Activated gamma-delta T cell treated with anti-CD3 and anti-CD28 coated beads, Interleukin-2, amount 50 U/mL, for 16 hours (primary cell): ENCODE data around the gene C19orf12.
"Not testable (repeated sequence)": the region's sequence is repeated elsewhere in the genome, so short reads cannot be mapped to it uniquely, and the experiment has no call there.

ENCODE experiments used
- DNase-seq: peaks from one replicate; pipeline ENCODE4 v3.0.0-alpha.2; 2020; ENCODE audit warnings: low read depth

C19orf12 gene

GRCh38 chr19:29727906-29728305 is 12.8 kb upstream of the C19orf12 start:
- DNase-seq: no peak

DNA sequence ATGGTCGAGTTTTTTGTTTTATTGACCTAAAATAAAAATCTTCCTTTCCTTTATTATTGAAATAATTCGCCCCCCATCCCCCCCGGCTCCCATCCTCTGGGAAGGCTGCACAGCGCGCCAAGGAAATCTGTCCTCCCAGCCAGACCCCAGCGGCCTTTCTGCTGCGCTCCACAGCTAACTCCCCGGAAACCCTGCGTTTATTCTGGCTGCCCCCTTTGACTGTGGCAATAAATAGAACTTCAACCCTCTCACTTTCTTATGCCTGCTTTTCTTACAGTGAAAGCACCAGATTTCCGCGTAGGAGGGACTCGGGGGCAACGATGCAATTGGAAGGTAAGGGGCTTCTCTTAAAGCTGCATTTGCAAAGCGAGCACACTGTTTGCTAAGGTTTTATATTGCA is 9.7 kb upstream of the C19orf12 start:
- no peak for DNase-seq

GRCh38 chr19:29724102-29724641 is 9.1 kb upstream of the C19orf12 start:
- peak; percentile 8 for DNase-seq

DNA sequence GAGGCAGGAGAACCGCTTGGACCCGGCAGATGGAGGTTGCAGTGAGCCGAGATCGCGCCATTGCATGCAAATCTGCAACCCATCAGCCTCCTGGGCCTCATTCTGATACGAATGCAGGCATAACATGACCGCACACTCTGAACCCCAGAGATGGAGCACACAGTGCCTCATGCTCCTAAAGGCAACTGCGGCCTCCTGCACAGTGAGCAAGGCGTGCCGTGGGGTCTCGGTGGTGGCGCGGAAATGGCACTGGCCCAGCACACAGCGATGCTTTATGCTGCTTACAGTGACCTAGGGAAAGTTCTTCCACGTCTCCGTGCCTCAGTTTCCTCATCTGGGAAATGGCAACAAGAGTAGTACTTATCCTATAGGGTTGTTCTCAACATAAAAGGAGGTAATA is 2.0 kb upstream of the C19orf12 start:
- DNase-seq: no peak

DNA sequence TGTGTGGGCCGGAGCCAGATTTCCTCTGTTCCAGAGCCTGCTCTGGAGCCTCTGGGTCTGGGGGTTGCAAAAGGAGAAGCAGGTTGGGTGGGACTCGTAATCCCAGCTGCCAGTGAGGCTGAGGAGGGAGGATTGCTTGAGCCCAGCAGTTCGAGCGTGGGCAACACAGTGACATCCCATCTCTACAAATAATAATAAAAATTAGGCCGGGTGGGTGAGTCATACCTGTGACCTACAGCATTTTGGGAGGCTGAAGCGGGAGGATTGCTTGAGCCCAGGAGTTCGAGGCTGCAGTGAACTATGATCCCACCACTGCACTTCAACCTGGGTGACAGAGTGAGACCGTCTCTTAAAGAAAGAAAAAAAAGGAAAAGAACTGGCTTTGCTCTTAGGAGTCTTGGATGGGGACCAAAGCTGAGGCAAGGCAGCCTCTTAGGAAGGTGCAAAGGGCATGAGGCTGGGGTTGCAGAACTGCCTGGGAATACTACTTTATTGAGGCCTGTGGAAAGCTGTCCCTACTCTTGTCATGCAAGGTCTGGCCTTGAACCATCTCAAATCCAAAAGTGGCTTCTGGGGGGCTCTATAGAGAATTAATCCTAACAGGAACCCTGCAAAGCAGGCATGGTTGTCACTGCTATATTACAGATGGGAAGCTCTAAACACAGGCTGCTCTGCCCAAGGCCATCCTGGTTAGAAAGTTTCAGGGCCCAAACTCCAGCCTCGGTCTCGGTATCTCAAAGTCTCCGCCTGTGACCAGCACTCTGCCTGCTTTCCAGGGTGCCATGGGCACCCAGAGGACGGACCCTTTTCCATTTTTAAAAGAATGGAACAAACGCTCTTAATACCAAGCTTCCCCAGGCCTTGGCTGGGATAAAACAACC is 880 bp upstream of the C19orf12 start:
- DNase-seq: no peak

GRCh38 chr19:29714371-29714952 is 599 bp downstream of the C19orf12 start:
- DNase-seq: no peak

DNA sequence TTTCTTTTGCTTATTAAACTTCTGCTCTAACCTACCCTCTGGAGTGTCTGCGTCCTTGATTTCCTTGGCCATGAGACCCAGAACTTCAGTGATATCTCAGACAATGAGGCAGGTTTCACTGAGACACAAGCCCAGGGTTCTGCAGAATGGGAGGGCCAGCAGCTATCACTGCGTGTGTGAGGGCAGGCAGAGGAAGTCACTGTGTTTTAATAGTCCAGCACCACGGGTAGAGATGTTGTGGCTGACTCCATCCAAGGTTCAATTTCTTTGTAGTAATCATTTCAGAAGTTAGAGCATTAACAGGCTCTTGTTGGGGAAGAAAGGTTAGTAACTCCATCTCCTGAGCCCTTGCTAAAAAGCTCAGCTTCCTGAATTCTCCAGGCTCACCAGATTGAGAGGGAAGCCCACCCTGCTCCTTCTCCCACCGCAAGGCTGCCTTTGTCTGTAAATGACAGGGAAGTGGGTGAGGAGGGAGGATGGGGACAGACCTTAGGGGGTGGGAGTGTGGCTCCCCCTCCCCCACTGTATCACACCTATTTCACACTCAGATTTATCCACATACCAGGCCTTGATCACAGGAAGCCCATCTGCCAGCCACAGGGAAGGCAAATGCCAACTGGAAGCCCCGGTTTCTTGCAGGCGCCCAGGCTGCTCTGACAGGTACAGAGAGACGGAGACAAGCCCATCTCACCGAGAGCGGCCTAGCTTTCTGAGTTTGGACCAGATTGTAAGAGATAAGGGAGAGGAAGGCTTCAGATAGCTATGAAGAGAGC is 2.1 kb downstream of the C19orf12 start:
- DNase-seq: no peak

GRCh38 chr19:29711584-29712132 is 3.4 kb downstream of the C19orf12 start:
- DNase-seq: no peak

- DNase-seq: not testable (repeated sequence)
Observed at GRCh38 chr19:29709440-29709798, 5.6 kb downstream of the C19orf12 start.

GRCh38 chr19:29708554-29709439 is 6.3 kb downstream of the C19orf12 start:
- DNase-seq: no peak

GRCh38 chr19:29706635-29707034 is 8.4 kb downstream of the C19orf12 start:
- DNase-seq: no peak

GRCh38 chr19:29705706-29706105 is 9.4 kb downstream of the C19orf12 start:
- DNase-seq: no peak

DNA sequence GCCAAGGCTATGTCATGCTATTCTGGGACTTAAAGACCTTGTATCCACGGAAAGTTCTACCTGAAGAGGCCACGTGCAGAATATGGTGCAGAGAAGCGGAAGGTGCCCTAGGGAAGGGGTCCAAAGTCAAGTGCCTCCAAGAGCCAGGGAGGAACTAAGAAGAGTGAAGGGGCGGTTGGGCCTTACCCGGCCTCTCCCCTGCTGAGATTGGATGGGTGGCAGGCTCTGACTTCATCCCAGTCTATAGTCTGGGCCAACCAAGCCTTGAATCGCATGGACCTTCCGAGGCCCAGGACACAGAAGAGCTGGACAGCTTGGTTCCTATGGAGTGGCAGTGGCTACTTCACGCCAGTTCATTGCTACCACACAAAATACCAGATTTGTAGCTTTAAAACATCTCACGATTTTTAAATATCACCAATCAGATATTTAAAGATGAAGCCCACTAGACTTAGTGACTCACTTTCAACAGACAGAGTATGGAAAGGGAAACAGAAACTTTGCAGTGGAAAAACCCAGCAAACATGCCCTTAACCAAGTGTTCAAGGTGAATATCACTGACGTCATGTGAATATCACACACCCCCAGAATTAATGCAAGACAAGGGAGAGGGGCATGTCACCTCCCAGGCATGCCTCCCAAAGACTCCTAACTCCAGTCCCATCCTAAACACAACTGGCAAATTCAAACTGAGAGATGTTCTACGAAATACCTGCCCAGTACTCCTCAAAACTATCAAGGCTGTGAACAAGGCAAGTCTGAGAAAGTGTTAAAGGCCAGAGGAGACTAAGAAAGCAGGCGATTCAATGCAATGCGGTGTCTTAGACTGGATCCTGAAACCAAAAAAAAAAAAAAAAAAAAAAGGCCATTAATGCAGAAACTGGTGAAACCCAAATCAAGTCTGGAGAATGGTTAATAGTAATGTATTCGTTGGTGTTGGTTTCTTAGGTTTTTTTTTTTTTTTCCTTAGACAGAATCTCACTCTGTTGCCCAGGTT is 10.2 kb downstream of the C19orf12 start:
- no peak for DNase-seq

- no peak for DNase-seq
Observed at GRCh38 chr19:29702963-29703320, 12.1 kb downstream of the C19orf12 start.

GRCh38 chr19:29702161-29702962 is 12.7 kb downstream of the C19orf12 start:
- no peak for DNase-seq

GRCh38 chr19:29700498-29700897 is 14.6 kb downstream of the C19orf12 start:
- no peak for DNase-seq

DNA sequence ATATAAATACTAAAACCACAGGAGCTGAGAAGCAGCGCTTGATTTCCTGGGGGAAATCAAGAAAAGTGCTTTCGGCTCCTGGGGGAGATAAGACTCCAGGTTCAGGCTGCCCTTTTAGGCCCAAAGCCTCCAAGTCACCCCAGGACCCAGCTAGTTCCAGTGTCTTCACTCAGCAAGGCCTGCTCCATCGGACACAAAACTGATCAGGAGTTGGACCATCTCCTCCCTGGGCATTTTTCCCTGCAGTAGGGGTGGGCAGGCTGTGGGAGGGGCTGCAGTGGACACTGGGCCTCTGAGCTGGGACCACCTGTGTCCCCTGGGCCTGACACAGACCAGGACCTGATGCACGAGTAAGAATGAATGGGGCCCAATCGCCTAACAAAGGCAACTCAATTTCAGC is 15.2 kb downstream of the C19orf12 start:
- DNase-seq: no peak

DNA sequence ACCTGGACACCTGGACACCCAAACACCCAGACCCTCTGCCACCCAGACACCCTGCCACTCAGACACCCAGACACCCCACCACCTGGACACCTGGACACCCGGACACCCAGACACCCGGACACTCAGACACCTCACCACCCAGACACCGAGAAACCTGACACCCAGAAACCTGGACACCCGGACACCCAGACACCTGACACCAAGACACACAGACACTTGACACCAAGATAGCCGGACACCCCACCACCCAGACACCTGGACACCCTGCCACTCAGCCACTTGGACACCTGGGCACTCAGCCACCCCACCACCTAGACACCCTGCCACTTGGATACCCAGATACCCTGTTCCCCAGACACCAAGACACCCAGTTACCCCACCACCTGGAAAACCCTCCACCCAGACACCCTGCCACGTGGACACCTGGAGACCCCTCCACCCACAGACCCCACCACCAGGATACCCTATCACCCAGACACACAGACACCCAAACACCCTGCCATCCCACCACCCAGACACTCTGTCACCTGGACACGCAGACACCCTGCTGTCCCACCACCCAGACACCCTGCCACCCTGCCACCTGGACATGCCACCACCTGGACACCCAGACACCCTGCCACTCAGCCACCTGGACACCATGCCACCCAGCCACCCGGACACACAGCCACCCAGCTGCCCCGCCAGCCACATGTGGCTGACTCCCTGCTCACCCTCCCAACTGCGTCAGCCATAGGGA is 17.4 kb downstream of the C19orf12 start:
- no peak for DNase-seq

DNA sequence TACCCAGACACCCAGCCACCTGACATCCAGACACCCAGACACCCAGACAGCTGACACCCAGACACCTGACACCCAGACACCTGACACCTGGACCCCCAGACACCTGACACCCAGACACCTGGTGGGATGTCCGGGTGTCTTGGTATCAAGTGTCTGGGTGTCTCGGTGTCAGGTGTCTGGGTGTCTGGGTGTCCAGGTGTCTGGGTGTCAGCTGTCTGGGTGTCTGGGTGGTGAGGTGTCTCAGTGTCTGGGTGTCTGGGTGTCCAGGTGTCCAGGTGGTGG is 18.6 kb downstream of the C19orf12 start:
- no peak for DNase-seq
